ENCODE data around the gene ADCY1.

The ADCY1 gene

GRCh38 chr7:45695249-45695995, 121.3 kb downstream of the ADCY1 start:
- TF ChIP-seq CTCF (IDR thresholded peaks at IDR 0.05) = no peak

- no peak for TF ChIP-seq CTCF (IDR thresholded peaks at IDR 0.05)
Observed at GRCh38 chr7:45696476-45696875, 122.3 kb downstream of the ADCY1 start.

GRCh38 chr7:45697576-45698136, 123.5 kb downstream of the ADCY1 start:
- TF ChIP-seq CTCF (IDR thresholded peaks at IDR 0.05) = no peak

- no peak for TF ChIP-seq CTCF (IDR thresholded peaks at IDR 0.05)
Observed at GRCh38 chr7:45698303-45699014, 124.3 kb downstream of the ADCY1 start.

GRCh38 chr7:45699015-45699309, 124.8 kb downstream of the ADCY1 start:
- no peak for TF ChIP-seq CTCF (IDR thresholded peaks at IDR 0.05)

GRCh38 chr7:45699726-45700390, 125.7 kb downstream of the ADCY1 start:
- TF ChIP-seq CTCF (IDR thresholded peaks at IDR 0.05) = no peak

GRCh38 chr7:45700556-45700955, 126.4 kb downstream of the ADCY1 start:
- TF ChIP-seq CTCF (IDR thresholded peaks at IDR 0.05) = no peak

Measured in LNCAP (cell line).